DND-41 (cell line): ENCODE data around the gene KRTAP9-1.

ENCODE experiments used
- ATAC-seq: fragments of 200-7000 bp; cut with Tn5 transposase; 3 replicates; pipeline ENCODE4 v1.9.1; 2021; ENCODE audit warnings: low read depth; ENCODE audit not compliant: insufficient read depth
- DNase-seq: peaks from one replicate; pipeline ENCODE4 v3.0.0-alpha.2; 2020
- H2AFZ ChIP-seq: 2 replicates; pipeline ENCODE4 v1.6.0; 2012; ENCODE audit warnings: low read depth, low read length
- H3K27ac ChIP-seq: 2 replicates; pipeline ENCODE4 v1.5.1; 2012; ENCODE audit warnings: low read length, inconsistent platforms
- H3K27me3 ChIP-seq: fragments of 200-600 bp; sonication (generic); 2 replicates; pipeline ENCODE4 v1.6.0; 2012; ENCODE audit warnings: low read length, mild to moderate bottlenecking, inconsistent platforms; ENCODE audit not compliant: insufficient read depth, poor library complexity
- H3K36me3 ChIP-seq: 2 replicates; pipeline ENCODE4 v1.5.1; 2012; ENCODE audit warnings: low read length, inconsistent platforms; ENCODE audit not compliant: insufficient read depth
- H3K4me1 ChIP-seq: 2 replicates; pipeline ENCODE4 v1.5.1; 2012; ENCODE audit warnings: mild to moderate bottlenecking, low read length; ENCODE audit not compliant: insufficient read depth
- H3K4me2 ChIP-seq: 2 replicates; pipeline ENCODE4 v1.6.0; 2012; ENCODE audit warnings: mild to moderate bottlenecking, moderate library complexity, low read length, inconsistent platforms; ENCODE audit not compliant: insufficient read depth
- H3K4me3 ChIP-seq, 2 experiments: fragments of 200-600 bp in 1 of 2; shearing (Covaris generic) in 1 of 2; 2 replicates each; pipeline ENCODE4 v1.5.1; 2012 to 2016; ENCODE audit warnings: inconsistent platforms in 2 of 2, low read length in 2 of 2, mild to moderate bottlenecking in 2 of 2, low read depth in 1 of 2, moderate library complexity in 1 of 2
- H3K79me2 ChIP-seq: 2 replicates; pipeline ENCODE4 v1.6.0; 2012; ENCODE audit warnings: low read length, inconsistent platforms; ENCODE audit not compliant: insufficient read depth
- H3K9ac ChIP-seq: 2 replicates; pipeline ENCODE4 v1.6.0; 2012; ENCODE audit warnings: low read depth, mild to moderate bottlenecking, inconsistent platforms, low read length, moderate library complexity
- H3K9me3 ChIP-seq: 2 replicates; pipeline ENCODE4 v1.5.1; 2012; ENCODE audit warnings: low read length, moderate library complexity, mild to moderate bottlenecking, inconsistent platforms; ENCODE audit not compliant: insufficient read depth, severe bottlenecking
- H4K20me1 ChIP-seq: 2 replicates; pipeline ENCODE4 v1.6.0; 2012; ENCODE audit warnings: low read length; ENCODE audit not compliant: insufficient read depth
- EZH2 ChIP-seq: IDR thresholded peaks from 3 replicates; pipeline ENCODE4 v1.6.1; 2012; ENCODE audit warnings: borderline replicate concordance, low read depth, mild to moderate bottlenecking, moderate library complexity, low read length, inconsistent platforms; ENCODE audit not compliant: severe bottlenecking
- TF ChIP-seq, protein P1 (sequence below): IDR thresholded peaks from 2 replicates; pipeline ENCODE4 v1.5.1; 2012; ENCODE audit warnings: borderline replicate concordance, low read length, moderate library complexity, mild to moderate bottlenecking; ENCODE audit not compliant: poor library complexity, severe bottlenecking; ENCODE audit errors: extremely low read depth

KRTAP9-1 gene

DNA sequence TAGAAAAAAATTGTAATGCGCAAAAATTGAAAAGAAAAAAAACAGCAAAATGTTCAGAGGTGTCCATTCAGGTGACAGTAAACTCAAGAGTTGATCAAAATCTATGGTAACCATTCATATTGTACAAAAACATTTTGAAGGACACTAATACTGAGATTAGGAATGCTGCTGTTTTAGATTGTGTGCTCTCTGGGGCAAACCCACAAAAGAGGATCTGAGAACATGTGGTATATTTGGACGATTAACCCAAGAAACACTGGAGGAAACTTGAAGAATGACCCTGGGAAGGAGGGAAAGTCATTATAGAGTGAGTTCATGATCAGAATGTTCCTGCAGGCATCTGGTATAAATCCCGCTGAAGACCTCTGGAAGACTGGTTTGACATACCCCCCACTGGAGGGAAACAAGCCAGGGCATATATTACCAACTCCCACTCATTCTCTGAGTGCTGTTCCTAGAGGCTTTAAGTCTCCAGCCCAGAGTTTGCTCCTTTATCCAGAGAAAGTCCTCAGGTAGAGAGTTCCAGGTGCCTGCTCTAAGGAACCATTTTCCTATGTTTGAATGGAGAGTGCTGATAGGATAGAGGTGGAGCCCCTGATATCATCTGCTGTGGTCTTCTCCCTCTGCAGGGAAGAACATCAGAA lies 12.8 kb upstream of the KRTAP9-1 start:
- peaks cover 15% of the 10 kb centered on the region for H3K27me3 ChIP-seq

DNA sequence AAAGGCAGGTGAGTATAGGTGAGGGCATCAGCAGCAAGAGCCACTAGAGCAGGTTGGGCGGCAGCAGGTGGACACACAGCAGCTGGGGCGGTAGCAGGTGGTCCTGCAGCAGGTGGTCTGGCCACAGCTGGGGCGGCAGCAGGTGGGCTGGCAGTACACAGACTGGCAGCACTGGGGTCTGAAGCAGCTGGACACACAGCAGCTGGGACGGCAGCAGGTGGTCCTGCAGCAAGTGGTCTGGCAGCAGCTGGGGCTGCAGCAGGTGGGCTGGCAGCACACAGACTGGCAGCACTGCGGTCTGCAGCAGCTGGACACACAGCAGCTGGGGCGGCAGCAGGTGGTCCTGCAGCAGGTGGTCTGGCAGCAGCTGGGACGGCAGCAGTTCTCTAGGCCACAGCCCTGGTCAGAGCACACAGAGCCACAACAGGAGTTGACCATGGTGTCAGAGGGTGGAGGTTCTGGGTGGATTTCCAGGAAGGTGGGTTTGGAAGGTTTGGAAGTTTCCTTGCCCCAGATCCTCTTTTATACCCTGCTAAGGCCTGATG lies 11.9 kb upstream of the KRTAP9-1 start, which contains the start of gene KRTAP4-2:
Gene KRTAP4-2 (minus strand): TSS at position 495 of the 545 bp plus-strand sequence. CDS start 57 bp downstream, at position 438.
- TF ChIP-seq, protein P1, sequence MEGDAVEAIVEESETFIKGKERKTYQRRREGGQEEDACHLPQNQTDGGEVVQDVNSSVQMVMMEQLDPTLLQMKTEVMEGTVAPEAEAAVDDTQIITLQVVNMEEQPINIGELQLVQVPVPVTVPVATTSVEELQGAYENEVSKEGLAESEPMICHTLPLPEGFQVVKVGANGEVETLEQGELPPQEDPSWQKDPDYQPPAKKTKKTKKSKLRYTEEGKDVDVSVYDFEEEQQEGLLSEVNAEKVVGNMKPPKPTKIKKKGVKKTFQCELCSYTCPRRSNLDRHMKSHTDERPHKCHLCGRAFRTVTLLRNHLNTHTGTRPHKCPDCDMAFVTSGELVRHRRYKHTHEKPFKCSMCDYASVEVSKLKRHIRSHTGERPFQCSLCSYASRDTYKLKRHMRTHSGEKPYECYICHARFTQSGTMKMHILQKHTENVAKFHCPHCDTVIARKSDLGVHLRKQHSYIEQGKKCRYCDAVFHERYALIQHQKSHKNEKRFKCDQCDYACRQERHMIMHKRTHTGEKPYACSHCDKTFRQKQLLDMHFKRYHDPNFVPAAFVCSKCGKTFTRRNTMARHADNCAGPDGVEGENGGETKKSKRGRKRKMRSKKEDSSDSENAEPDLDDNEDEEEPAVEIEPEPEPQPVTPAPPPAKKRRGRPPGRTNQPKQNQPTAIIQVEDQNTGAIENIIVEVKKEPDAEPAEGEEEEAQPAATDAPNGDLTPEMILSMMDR = no peak
- no peak for TF ChIP-seq EZH2
- H4K20me1 ChIP-seq = no peaks in the 10 kb centered on the region
- no peak within 1 kb of the TSS for H3K4me3 ChIP-seq

More for the DNA sequence above, 12.8 kb upstream of the KRTAP9-1 start:
- DNase-seq = no peak
- H3K9ac ChIP-seq = no peak overlapping the region
- H2AFZ ChIP-seq = no peak overlapping the region
- no peak overlapping the region for H3K27ac ChIP-seq
- no peaks in the 10 kb centered on the region for H4K20me1 ChIP-seq
- H3K4me3 ChIP-seq = no peak overlapping the region
- H3K4me1 ChIP-seq = no peaks in the 10 kb centered on the region
- ATAC-seq = no peak
- no peak overlapping the region for H3K4me2 ChIP-seq
- H3K36me3 ChIP-seq = no peaks in the 10 kb centered on the region
- TF ChIP-seq, protein P1 = no peak
- TF ChIP-seq EZH2 = no peak
- H3K9me3 ChIP-seq = no peaks in the 10 kb centered on the region
- H3K79me2 ChIP-seq = no peaks in the 10 kb centered on the region

GRCh38 chr17:41178341-41178740 lies 11.3 kb upstream of the KRTAP9-1 start:
- Histone ChIP-seq H2AFZ (no peak overlapping the region), H3K27me3 (peaks cover 15% of the 10 kb centered on the region), H3K4me3 (no peak overlapping the region), H3K9me3 (no peaks in the 10 kb centered on the region), H3K27ac (no peak overlapping the region), H3K36me3 (no peaks in the 10 kb centered on the region), H3K9ac (no peak overlapping the region), H3K4me2 (no peak overlapping the region), H3K4me1 (no peaks in the 10 kb centered on the region), H3K79me2 (no peaks in the 10 kb centered on the region), H4K20me1 (no peaks in the 10 kb centered on the region)
- TF ChIP-seq, protein P1 = no peak
- no peak for TF ChIP-seq EZH2
- DNase-seq = no peak
- ATAC-seq = no peak

More for the DNA sequence above, 11.9 kb upstream of the KRTAP9-1 start, which contains the start of gene KRTAP4-2:
- Histone ChIP-seq H2AFZ (no peak within 1 kb of the TSS), H3K4me2 (no peak within 1 kb of the TSS), H3K9ac (no peak within 1 kb of the TSS), H3K27ac (no peak within 1 kb of the TSS), H3K36me3 (no peaks in the 10 kb centered on the region), H3K4me1 (no peaks in the 10 kb centered on the region), H3K79me2 (no peaks in the 10 kb centered on the region), H3K9me3 (no peaks in the 10 kb centered on the region), H3K27me3 (peaks cover 15% of the 10 kb centered on the region)
- ATAC-seq = no peak
- no peak for DNase-seq
